HG02840 (cell line): ENCODE results near the gene OTUB1.

Experiments used
- ATAC-seq: cut with Tn5 transposase; IDR thresholded peaks from one replicate; pipeline ENCODE4 v1.9.1; 2021; ENCODE audit warnings: mild to moderate bottlenecking, moderate library complexity, moderate number of reproducible peaks; ENCODE audit not compliant: unreplicated experiment, low FRiP score

The OTUB1 gene

GRCh38 chr11:63974259-63975143 lies 11.7 kb upstream of the OTUB1 start, which contains the start of gene COX8A:
TSS of gene COX8A (plus strand) at chr11:63974620. CDS start at chr11:63974681, 61 bp downstream.
- ATAC-seq: peak; percentile 96

- ATAC-seq: no peak
Measured at GRCh38 chr11:63978551-63979239, 7.5 kb upstream of the OTUB1 start.

GRCh38 chr11:63979426-63979825 lies 6.8 kb upstream of the OTUB1 start:
- ATAC-seq: no peak

GRCh38 chr11:63985812-63986155 lies 454 bp upstream of the OTUB1 start:
- no peak for ATAC-seq

GRCh38 chr11:63986932-63987513 lies 785 bp downstream of the OTUB1 start:
- ATAC-seq: no peak

- no peak for ATAC-seq
Measured at GRCh38 chr11:63991558-63991957, 5.3 kb downstream of the OTUB1 start.

- no peak for ATAC-seq
Measured at GRCh38 chr11:63993100-63993499, 6.9 kb downstream of the OTUB1 start.

- no peak for ATAC-seq
Measured at GRCh38 chr11:63993993-63994392, 7.8 kb downstream of the OTUB1 start.

GRCh38 chr11:63996512-63996911 lies 10.3 kb downstream of the OTUB1 start:
- ATAC-seq: no peak

GRCh38 chr11:63997104-63997700 lies 11.0 kb downstream of the OTUB1 start:
- ATAC-seq: no peak

- ATAC-seq: no peak
Measured at GRCh38 chr11:63997801-63998337, 11.6 kb downstream of the OTUB1 start.

GRCh38 chr11:63998558-63999348 lies 12.5 kb downstream of the OTUB1 start:
- no peak for ATAC-seq

- ATAC-seq: no peak
Measured at GRCh38 chr11:63999349-64000025, 13.2 kb downstream of the OTUB1 start.

- ATAC-seq: no peak
Measured at GRCh38 chr11:64000026-64000739, 13.9 kb downstream of the OTUB1 start.

- no peak for ATAC-seq
Measured at GRCh38 chr11:64000740-64001483, 14.7 kb downstream of the OTUB1 start.

GRCh38 chr11:64001484-64002420 lies 15.5 kb downstream of the OTUB1 start:
- no peak for ATAC-seq
